Osteoblast (primary cell): ENCODE measurements around the gene EVPLL. TPM values are rescaled to one million over a fixed set of nuclear protein-coding genes. Genes with fewer than 3 reads are reported as not detected.
"Not testable (repeated sequence)": the region's sequence is repeated elsewhere in the genome, so short reads cannot be mapped to it uniquely, and the experiment has no call there.

ENCODE experiments used
- DNase-seq: peaks from one replicate; pipeline ENCODE4 v3.0.0; 2011; ENCODE audit warnings: low spot score, mixed read lengths; ENCODE audit not compliant: insufficient read length; ENCODE audit errors: missing footprints
- H2AFZ ChIP-seq: 2 replicates; pipeline ENCODE4 v1.6.0; 2011; ENCODE audit warnings: mild to moderate bottlenecking, low read length
- H3K27ac ChIP-seq: 2 replicates; pipeline ENCODE4 v1.5.1; 2011; ENCODE audit warnings: mild to moderate bottlenecking, low read depth, low read length, moderate library complexity
- H3K27me3 ChIP-seq: 2 replicates; pipeline ENCODE4 v1.6.0; 2012; ENCODE audit warnings: mild to moderate bottlenecking, control low read depth, inconsistent platforms, low read length, moderate library complexity; ENCODE audit not compliant: insufficient read depth
- H3K36me3 ChIP-seq: 2 replicates; pipeline ENCODE4 v1.5.1; 2011; ENCODE audit warnings: mild to moderate bottlenecking, low read length, control low read depth, moderate library complexity; ENCODE audit not compliant: insufficient read depth
- H3K4me1 ChIP-seq: 2 replicates; pipeline ENCODE4 v1.5.1; 2011; ENCODE audit warnings: mild to moderate bottlenecking, low read length, control low read depth, moderate library complexity; ENCODE audit not compliant: insufficient read depth
- H3K4me2 ChIP-seq: 2 replicates; pipeline ENCODE4 v1.6.0; 2011; ENCODE audit warnings: mild to moderate bottlenecking, low read length; ENCODE audit not compliant: insufficient read depth
- H3K4me3 ChIP-seq: fragments of 200-600 bp; sonication (generic); 3 replicates; pipeline ENCODE4 v1.5.1; 2012; ENCODE audit warnings: mild to moderate bottlenecking, low read length, inconsistent platforms; ENCODE audit not compliant: insufficient read depth
- H3K79me2 ChIP-seq: 2 replicates; pipeline ENCODE4 v1.6.0; 2012; ENCODE audit warnings: mild to moderate bottlenecking, low read length, control low read depth, inconsistent platforms; ENCODE audit not compliant: insufficient read depth
- H3K9me3 ChIP-seq: 2 replicates; pipeline ENCODE4 v1.5.1; 2011; ENCODE audit warnings: low read depth, low read length, control low read depth
- H4K20me1 ChIP-seq: 2 replicates; pipeline ENCODE4 v1.6.0; 2012; ENCODE audit warnings: mild to moderate bottlenecking, low read length, control low read depth; ENCODE audit not compliant: insufficient read depth
- CTCF ChIP-seq: IDR thresholded peaks from 2 replicates; pipeline ENCODE4 v1.5.1; 2011; ENCODE audit warnings: mild to moderate bottlenecking, low read depth, low read length, moderate library complexity; ENCODE audit errors: extremely low read depth
- total RNA-seq: library from RNA; depleted of rRNA; stranded (reverse); fragments of >200 nt; gene quantifications from 2 replicates; pipeline ENCODE4 v1.2.3, GENCODE V29; 2012

The EVPLL gene
- total RNA-seq, 1 donor = not detected

GRCh38 chr17:18382441-18383078 lies 5.0 kb downstream of the EVPLL start:
- no peaks in the 10 kb centered on the region for H3K9me3 ChIP-seq
- H3K27me3 ChIP-seq = peaks cover 9% of the 10 kb centered on the region
- H4K20me1 ChIP-seq = no peaks in the 10 kb centered on the region
- DNase-seq = no peak
- no peak overlapping the region for H3K4me3 ChIP-seq
- no peak overlapping the region for H3K4me2 ChIP-seq
- no peaks in the 10 kb centered on the region for H3K4me1 ChIP-seq
- no peak overlapping the region for H3K27ac ChIP-seq
- H2AFZ ChIP-seq = no peak overlapping the region
- no peaks in the 10 kb centered on the region for H3K36me3 ChIP-seq
- H3K79me2 ChIP-seq = no peaks in the 10 kb centered on the region
- no peak for TF ChIP-seq CTCF

- not testable (repeated sequence) for H3K4me3 ChIP-seq, H3K79me2 ChIP-seq, H3K36me3 ChIP-seq, H3K27ac ChIP-seq, H2AFZ ChIP-seq, DNase-seq, H3K4me2 ChIP-seq, H4K20me1 ChIP-seq, H3K4me1 ChIP-seq, H3K9me3 ChIP-seq, H3K27me3 ChIP-seq
Measured at GRCh38 chr17:18383079-18383481, 5.5 kb downstream of the EVPLL start.

DNA sequence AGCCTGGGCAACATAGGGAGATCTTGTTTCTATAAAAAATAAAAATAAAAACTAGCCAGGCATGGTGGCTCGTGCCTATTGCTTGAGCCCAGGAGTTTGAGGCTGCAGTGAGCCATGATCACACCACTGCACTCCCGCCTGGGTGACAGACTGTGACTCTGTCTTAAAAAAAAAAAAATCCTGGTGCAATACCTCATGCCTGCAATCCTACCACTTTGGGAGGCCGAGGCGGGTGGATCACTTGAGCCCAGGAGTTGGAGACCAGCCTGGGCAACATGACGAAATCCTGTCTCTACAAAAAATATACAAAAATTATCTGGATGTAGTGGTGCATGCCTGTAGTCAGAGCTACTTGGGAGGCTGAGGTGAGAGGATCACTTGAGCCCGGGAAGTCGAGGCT lies 6.7 kb downstream of the EVPLL start:
- H3K4me2 ChIP-seq, H3K27ac ChIP-seq, H3K4me3 ChIP-seq, H3K36me3 ChIP-seq, H2AFZ ChIP-seq, H3K9me3 ChIP-seq, H4K20me1 ChIP-seq, H3K79me2 ChIP-seq, H3K27me3 ChIP-seq, H3K4me1 ChIP-seq, DNase-seq: not testable (repeated sequence)

GRCh38 chr17:18387583-18387982 lies 10.0 kb downstream of the EVPLL start:
- not testable (repeated sequence) for H3K4me2 ChIP-seq

GRCh38 chr17:18388266-18388665 lies 10.7 kb downstream of the EVPLL start:
- H3K9me3 ChIP-seq, H3K4me3 ChIP-seq, H3K27me3 ChIP-seq, H3K36me3 ChIP-seq, H3K4me2 ChIP-seq, H3K79me2 ChIP-seq, H2AFZ ChIP-seq, H3K27ac ChIP-seq, DNase-seq, H3K4me1 ChIP-seq, H4K20me1 ChIP-seq: not testable (repeated sequence)

More at GRCh38 chr17:18387583-18387982, 10.0 kb downstream of the EVPLL start:
- not testable (repeated sequence) for H3K4me3 ChIP-seq, DNase-seq, H3K27me3 ChIP-seq, H3K27ac ChIP-seq, H3K79me2 ChIP-seq, H3K4me1 ChIP-seq, H3K9me3 ChIP-seq, H2AFZ ChIP-seq, H3K36me3 ChIP-seq, H4K20me1 ChIP-seq

GRCh38 chr17:18388728-18389127 lies 11.2 kb downstream of the EVPLL start:
- H3K27ac ChIP-seq, H3K4me2 ChIP-seq, H3K4me1 ChIP-seq, H4K20me1 ChIP-seq, H3K79me2 ChIP-seq, H3K4me3 ChIP-seq, H3K36me3 ChIP-seq, DNase-seq, H3K27me3 ChIP-seq, H2AFZ ChIP-seq, H3K9me3 ChIP-seq: not testable (repeated sequence)

DNA sequence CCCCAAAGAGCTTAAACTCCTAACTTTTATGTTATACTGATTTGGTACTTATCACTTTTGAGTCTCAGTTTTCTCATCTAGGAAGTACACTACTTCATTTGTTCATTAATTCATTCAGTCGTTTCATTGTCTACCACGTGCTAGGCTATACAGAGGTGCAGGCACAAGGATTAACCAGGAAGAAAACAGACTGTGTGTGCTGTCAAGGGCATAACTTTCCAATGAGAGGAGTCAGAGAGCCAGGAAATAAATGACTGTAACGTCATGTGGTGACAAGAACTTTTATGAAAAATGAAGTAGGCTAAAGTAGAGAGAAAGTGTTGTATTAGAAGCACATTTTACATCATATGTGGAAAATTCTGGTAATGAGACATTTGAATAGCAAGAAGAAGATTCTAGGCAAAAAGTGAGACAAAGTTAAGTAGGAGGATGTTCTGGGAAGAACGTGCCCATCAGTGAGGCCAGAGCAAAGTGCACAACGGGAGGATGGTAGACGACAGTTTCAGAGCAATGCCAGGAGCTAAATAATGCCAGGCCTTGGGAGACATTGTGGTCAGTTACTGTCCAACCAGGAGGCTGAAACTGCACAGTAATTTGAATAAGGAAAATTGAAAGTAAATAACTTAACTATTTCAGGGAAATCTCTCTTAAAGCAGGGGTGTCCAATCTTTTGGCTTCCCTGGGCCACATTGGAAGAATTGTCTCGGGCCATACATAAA lies 24.5 kb downstream of the EVPLL start:
- not testable (repeated sequence) for DNase-seq, H3K4me2 ChIP-seq

DNA sequence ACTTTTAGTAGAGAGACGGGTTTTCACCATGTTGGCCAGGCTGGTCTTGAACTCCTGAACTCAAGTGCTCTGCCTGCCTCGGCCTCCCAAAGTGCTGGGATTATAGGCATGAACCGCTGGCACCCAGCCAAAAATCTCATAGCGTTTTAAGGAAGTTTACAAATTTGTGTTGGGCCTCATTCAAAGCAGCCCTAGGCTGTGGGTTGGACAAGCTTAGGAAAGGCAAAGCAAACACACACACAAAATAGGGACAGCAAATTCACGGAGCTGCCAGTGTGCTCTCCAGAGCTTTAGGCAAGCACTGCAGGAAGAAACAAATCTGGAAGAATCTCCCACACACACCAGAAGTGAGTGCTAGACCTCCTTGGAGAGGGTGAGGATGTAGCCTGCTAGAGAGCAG lies 25.6 kb downstream of the EVPLL start:
- H3K4me3 ChIP-seq, H3K4me2 ChIP-seq, H3K27me3 ChIP-seq, H3K36me3 ChIP-seq, H3K4me1 ChIP-seq, H3K27ac ChIP-seq, H3K9me3 ChIP-seq, H2AFZ ChIP-seq, DNase-seq, H4K20me1 ChIP-seq, H3K79me2 ChIP-seq: not testable (repeated sequence)

More for the DNA sequence above, 24.5 kb downstream of the EVPLL start:
- H3K4me3 ChIP-seq, H4K20me1 ChIP-seq, H3K79me2 ChIP-seq, H3K9me3 ChIP-seq, H3K27ac ChIP-seq, H2AFZ ChIP-seq, H3K4me1 ChIP-seq, H3K36me3 ChIP-seq, H3K27me3 ChIP-seq: not testable (repeated sequence)
